ENCODE data around the gene OSBPL3. TPM values are rescaled to one million over a fixed set of nuclear protein-coding genes. Genes with fewer than 3 reads are reported as not detected.

The OSBPL3 gene
- total and polyA plus RNA-seq, 2 donors from 2014 or later: 8.6 to 40.5 TPM

- Histone ChIP-seq H3K36me3 (ENCODE audit: control insufficient read depth in 2 of 3, insufficient read depth in 3 of 3, low read length in 3 of 3) (no peaks in the 10 kb centered on the region), H3K27me3 (ENCODE audit: control insufficient read depth, insufficient read depth, low read length) (no peaks in the 10 kb centered on the region), H3K4me1 (ENCODE audit: control insufficient read depth in 2 of 3, insufficient read depth in 2 of 3, low read depth in 1 of 3, low read length in 3 of 3) (peaks cover 0 to 7% (median 0%) of the 10 kb centered on the region in 3 donors), H3K9ac (ENCODE audit: low read length in 3 of 3) (no peak overlapping the region), H3K4me3 (ENCODE audit: low read length in 3 of 3) (no peak overlapping the region), H3K9me3 (ENCODE audit: control insufficient read depth in 2 of 3, insufficient read depth in 1 of 3, low read length in 3 of 3) (no peaks in the 10 kb centered on the region), H3K27ac (ENCODE audit: low read depth in 2 of 2, low read length in 2 of 2) (peak overlapping the region in 1 of 2 donors; percentile 18)
- TF ChIP-seq CTCF (IDR thresholded peaks at IDR 0.05; ENCODE audit: borderline replicate concordance, extremely low read depth, insufficient read depth): no peak
- intact Hi-C loops (cut with DNase I): no loop called here
- DNase-seq (no peak), FAIRE-seq (no peak)
These were observed 62.3 kb downstream of the OSBPL3 start for GRCh38 chr7:24917510-24918239.

GRCh38 chr7:24916463-24917040 is 63.4 kb downstream of the OSBPL3 start:
- H3K27me3 ChIP-seq (ENCODE audit: control insufficient read depth, insufficient read depth, low read length): no peaks in the 10 kb centered on the region
- intact Hi-C loops (cut with DNase I): no loop called here

GRCh38 chr7:24914465-24914859 is 65.5 kb downstream of the OSBPL3 start:
- intact Hi-C loops (cut with DNase I): no loop called here
- DNase-seq (no peak), FAIRE-seq (no peak)
- H3K4me1 ChIP-seq (ENCODE audit: control insufficient read depth in 2 of 3, insufficient read depth in 2 of 3, low read depth in 1 of 3, low read length in 3 of 3): peaks cover 0 to 6% (median 5%) of the 10 kb centered on the region in 3 donors
- H3K27me3 ChIP-seq (ENCODE audit: control insufficient read depth, insufficient read depth, low read length): no peaks in the 10 kb centered on the region
- no peaks in the 10 kb centered on the region for H3K9me3 ChIP-seq (ENCODE audit: control insufficient read depth in 2 of 3, insufficient read depth in 1 of 3, low read length in 3 of 3)
- no peaks in the 10 kb centered on the region for H3K36me3 ChIP-seq (ENCODE audit: control insufficient read depth in 2 of 3, insufficient read depth in 3 of 3, low read length in 3 of 3)
- no peak overlapping the region for H3K27ac ChIP-seq (ENCODE audit: low read depth in 2 of 2, low read length in 2 of 2)
- H3K4me3 ChIP-seq (ENCODE audit: low read length in 3 of 3): no peak overlapping the region
- H3K9ac ChIP-seq (ENCODE audit: low read length in 3 of 3): no peak overlapping the region
- no peak for TF ChIP-seq CTCF (IDR thresholded peaks at IDR 0.05; ENCODE audit: borderline replicate concordance, extremely low read depth, insufficient read depth)

More at GRCh38 chr7:24916463-24917040, 63.4 kb downstream of the OSBPL3 start:
- no peak for DNase-seq
- no peak overlapping the region for H3K9ac ChIP-seq (ENCODE audit: low read length in 3 of 3)
- no peak overlapping the region for H3K27ac ChIP-seq (ENCODE audit: low read depth in 2 of 2, low read length in 2 of 2)
- H3K9me3 ChIP-seq (ENCODE audit: control insufficient read depth in 2 of 3, insufficient read depth in 1 of 3, low read length in 3 of 3): no peaks in the 10 kb centered on the region
- H3K4me3 ChIP-seq (ENCODE audit: low read length in 3 of 3): no peak overlapping the region
- peaks cover 0 to 7% (median 0%) of the 10 kb centered on the region in 3 donors for H3K4me1 ChIP-seq (ENCODE audit: control insufficient read depth in 2 of 3, insufficient read depth in 2 of 3, low read depth in 1 of 3, low read length in 3 of 3)
- H3K36me3 ChIP-seq (ENCODE audit: control insufficient read depth in 2 of 3, insufficient read depth in 3 of 3, low read length in 3 of 3): no peaks in the 10 kb centered on the region
- FAIRE-seq: no peak
- TF ChIP-seq CTCF (IDR thresholded peaks at IDR 0.05; ENCODE audit: borderline replicate concordance, extremely low read depth, insufficient read depth): no peak

All from kidney (tissue), 14 donors.